T-helper 22 cell (primary cell): ENCODE results near the gene GPR15.
A peak's percentile ranks its signal among the peaks of the same experiment; 100 is the strongest.

Experiments used
- DNase-seq: peaks from one replicate; pipeline ENCODE4 v3.0.0-alpha.2; 2020; ENCODE audit warnings: low read depth

GPR15 gene

GRCh38 chr3:98530676-98531075, 1.1 kb upstream of the GPR15 start:
- no peak for DNase-seq

- no peak for DNase-seq
Measured at GRCh38 chr3:98532275-98532637, 478 bp downstream of the GPR15 start.

- DNase-seq = no peak
Measured at GRCh38 chr3:98532709-98533571, 1.2 kb downstream of the GPR15 start.

GRCh38 chr3:98534168-98534567, 2.4 kb downstream of the GPR15 start:
- no peak for DNase-seq

GRCh38 chr3:98534734-98535133, 3.0 kb downstream of the GPR15 start:
- no peak for DNase-seq

- DNase-seq = no peak
Measured at GRCh38 chr3:98536456-98537017, 4.8 kb downstream of the GPR15 start.

- no peak for DNase-seq
Measured at GRCh38 chr3:98540346-98540745, 8.6 kb downstream of the GPR15 start.

- DNase-seq = no peak
Measured at GRCh38 chr3:98541695-98542094, 9.9 kb downstream of the GPR15 start.

- DNase-seq = no peak
Measured at GRCh38 chr3:98542623-98543022, 10.8 kb downstream of the GPR15 start.

GRCh38 chr3:98545940-98546339, 14.2 kb downstream of the GPR15 start:
- no peak for DNase-seq

- no peak for DNase-seq
Measured at GRCh38 chr3:98548544-98548943, 16.8 kb downstream of the GPR15 start.

- DNase-seq = no peak
Measured at GRCh38 chr3:98550833-98551232, 19.1 kb downstream of the GPR15 start.

GRCh38 chr3:98551236-98551635, 19.5 kb downstream of the GPR15 start:
- no peak for DNase-seq

GRCh38 chr3:98551754-98552153, 20.0 kb downstream of the GPR15 start:
- DNase-seq = no peak

- no peak for DNase-seq
Measured at GRCh38 chr3:98552232-98553020, 20.6 kb downstream of the GPR15 start.

GRCh38 chr3:98553021-98553563, 21.3 kb downstream of the GPR15 start:
- no peak for DNase-seq

GRCh38 chr3:98553753-98554152, 22.0 kb downstream of the GPR15 start:
- DNase-seq = no peak

GRCh38 chr3:98554580-98554979, 22.8 kb downstream of the GPR15 start:
- DNase-seq = no peak

- DNase-seq = no peak
Measured at GRCh38 chr3:98555025-98555379, 23.2 kb downstream of the GPR15 start.

- peak; percentile 59 for DNase-seq
Measured at GRCh38 chr3:98556164-98557130, 24.7 kb downstream of the GPR15 start.

GRCh38 chr3:98557324-98558010, 25.7 kb downstream of the GPR15 start:
- DNase-seq = peak; percentile 14
